Putamen (tissue), 1 donor: ENCODE results near the gene C6orf141.
"Not testable (repeated sequence)": the region's sequence is repeated elsewhere in the genome, so short reads cannot be mapped to it uniquely, and the experiment has no call there.

Experiments
- DNase-seq: peaks from one replicate; pipeline ENCODE4 v3.0.0-alpha.2; 2016; ENCODE audit warnings: low spot score

Gene C6orf141

GRCh38 chr6:49579649-49580048 lies 29.2 kb downstream of the C6orf141 start:
- no peak for DNase-seq

- DNase-seq = no peak
Measured at GRCh38 chr6:49582529-49582928, 32.1 kb downstream of the C6orf141 start.

- not testable (repeated sequence) for DNase-seq
Measured at GRCh38 chr6:49587262-49587661, 36.8 kb downstream of the C6orf141 start.
